AG08396 (cell line): ENCODE data around the gene CAV3.
A peak's percentile ranks its signal among the peaks of the same experiment; 100 is the strongest.

ENCODE experiments used
- DNase-seq: peaks from one replicate; pipeline ENCODE4 v3.0.0; 2012; ENCODE audit warnings: low spot score, mixed read lengths

CAV3 gene

DNA sequence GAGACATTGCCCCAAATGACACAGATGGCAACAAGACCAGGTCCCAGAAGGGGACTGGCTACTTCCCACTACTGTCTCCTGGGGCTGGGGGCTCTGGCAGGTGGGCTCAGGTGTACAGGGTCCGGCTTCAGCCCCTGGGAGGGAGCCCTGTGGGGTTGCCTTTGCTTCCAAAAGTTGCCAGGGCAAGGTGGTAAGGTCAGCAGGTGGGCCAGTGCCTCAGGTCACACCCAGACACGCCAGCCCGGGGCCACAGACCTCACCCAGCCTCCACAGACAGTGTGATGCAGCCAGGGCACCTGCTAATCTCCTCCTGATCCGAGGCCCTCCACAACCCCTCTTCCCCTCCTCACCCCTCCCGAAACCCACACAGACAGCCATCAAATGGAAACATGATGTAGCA, 28.3 kb downstream of the CAV3 start:
- DNase-seq, result no peak

DNA sequence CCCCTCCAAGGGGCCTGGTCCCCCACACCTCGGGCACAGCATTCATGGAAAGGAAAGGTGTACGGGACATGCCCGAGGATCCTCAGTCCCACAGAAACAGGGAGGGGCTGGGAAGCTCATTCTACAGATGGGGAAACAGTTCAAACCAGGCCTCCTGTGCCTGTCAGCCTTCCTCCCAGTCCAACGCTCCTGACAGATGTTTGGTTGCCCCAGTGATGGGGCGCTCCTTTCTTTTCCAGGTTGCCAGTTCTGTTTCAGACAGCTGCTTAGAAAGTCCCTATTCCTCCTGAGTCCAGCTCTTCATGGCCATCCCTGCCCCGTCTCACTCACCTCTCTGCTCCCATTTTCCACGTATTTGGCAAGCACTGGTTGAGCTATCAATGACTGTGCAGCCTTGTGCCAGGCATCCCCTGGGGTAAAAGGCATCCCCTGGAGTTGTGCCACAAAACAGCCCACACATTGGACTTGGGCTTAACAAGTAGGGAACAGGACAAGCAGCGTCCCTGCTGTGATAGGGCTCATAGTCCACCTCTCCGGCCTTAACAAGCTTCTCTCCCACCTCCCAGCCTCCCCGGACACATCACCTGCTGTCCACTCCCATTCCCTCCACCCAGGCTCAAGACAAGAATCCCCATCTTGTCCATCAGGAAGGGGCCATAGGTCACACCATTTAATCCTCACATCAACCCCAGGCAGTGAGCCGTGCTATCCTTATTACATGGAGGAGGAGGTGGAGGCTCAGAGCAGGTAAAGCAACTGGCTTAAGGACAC, 29.2 kb downstream of the CAV3 start:
- DNase-seq, result no peak

DNA sequence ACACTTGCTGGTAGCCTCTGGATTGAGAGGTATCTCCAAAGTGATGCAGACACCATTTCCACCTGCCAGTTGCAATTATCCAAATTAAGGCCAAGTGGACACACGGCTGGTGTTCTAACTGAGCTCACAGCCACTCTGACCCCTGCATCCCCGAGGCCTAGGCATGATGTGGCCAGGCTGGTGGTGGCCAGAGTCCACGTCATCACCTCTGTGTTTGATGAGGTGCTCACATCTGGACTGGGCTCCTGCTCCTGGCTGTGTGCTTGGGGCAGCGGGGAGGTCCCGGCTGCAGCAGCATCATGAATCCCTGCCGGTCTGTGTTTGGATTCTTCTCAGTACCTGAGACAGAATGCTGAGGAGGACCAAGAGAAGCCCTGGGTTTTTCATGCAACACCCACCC, 30.9 kb downstream of the CAV3 start:
- DNase-seq, result no peak

DNA sequence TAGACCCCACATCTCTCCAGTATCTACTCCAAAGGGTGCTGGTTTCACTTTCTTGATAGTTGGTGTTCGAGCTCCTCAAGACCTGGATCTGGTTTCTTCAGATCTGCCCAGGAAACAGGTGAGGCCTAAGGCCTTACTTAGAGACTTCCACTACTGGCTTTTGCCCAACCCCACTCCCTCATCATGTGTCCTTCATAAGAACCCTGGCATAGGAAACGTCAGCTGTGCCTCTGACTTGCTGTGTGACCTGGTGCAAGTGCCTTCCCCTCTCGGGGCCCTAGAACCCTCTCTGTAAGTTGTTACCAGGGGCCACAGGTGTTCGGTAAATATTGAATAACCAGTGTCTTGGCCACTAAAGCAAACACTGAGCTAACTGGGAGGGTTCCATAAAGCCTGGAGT, 31.9 kb downstream of the CAV3 start:
- DNase-seq, result peak; percentile 1

DNA sequence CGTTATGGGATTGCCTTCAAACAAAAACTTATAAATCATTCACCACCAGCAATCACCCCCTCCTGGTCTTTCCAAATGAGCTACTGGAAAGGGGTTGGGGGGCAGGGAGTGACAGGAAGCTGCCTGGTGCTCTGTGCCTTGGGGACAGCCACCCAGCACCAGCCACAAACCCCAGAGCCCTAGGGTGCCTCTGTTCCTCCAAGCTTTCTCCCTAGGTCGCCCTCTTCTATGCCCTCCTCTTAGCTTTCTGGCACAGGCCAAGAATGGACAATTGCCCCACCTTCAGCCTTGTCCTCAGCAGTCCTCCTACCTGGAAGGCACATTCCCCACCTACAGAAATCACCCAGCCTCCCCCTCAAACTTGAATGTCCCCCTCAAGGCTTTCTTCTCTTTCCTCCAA, 32.5 kb downstream of the CAV3 start:
- peak; percentile 1 for DNase-seq

DNA sequence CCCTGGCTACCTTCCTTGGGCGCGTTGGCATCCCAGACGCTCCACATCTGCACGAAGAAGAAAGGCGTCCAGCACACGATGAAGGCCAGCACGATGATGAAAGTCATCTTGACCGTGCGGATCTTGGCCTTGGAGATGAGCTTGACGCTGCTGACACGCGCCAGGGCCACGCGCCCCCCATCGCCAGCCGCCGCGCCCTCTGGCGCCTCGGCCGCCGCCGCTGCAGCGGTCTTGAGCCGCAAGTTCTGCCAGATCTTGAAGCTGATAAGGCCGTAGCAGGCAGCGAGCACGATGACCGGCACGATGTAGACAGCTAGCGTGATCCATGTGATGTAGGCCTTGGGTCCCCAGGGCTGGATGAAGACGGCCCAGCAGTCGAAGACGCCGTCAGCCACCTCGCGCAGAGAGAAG, 33.7 kb downstream of the CAV3 start:
- no peak for DNase-seq

DNA sequence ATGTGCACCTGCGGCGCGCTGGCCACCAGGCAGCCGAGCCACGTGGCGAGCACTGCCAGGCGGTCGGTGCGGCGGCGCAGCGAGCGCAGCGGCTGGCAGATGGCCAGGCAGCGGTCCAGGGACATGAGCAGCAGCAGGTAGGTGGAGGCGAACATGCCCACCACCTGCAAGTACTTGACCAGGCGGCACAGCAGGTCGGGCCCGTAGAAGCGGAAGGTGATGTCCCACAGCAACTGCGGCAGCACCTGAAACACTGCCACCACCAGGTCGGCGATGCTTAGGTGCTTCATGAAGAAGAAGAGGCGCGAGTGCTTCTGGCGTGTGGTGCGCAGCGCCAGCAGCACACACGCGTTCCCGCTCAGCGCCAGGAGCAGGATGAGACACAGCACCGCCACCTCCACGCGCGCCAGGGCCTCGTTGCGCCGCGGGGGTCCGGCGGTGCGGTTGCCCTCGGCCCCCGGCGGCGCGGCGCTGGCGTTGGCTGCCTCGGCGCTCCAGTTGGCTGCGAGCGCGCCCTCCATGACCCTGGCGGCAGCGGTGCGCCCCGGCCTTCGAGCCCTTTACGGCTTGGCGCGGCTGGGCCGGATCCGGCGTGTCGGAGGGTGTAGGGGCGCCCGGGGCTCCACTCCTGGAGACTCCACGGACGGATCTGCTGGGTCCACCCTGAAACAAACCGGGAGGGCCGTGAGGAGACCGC, 34.2 kb downstream of the CAV3 start:
- peak; percentile 60 for DNase-seq

DNA sequence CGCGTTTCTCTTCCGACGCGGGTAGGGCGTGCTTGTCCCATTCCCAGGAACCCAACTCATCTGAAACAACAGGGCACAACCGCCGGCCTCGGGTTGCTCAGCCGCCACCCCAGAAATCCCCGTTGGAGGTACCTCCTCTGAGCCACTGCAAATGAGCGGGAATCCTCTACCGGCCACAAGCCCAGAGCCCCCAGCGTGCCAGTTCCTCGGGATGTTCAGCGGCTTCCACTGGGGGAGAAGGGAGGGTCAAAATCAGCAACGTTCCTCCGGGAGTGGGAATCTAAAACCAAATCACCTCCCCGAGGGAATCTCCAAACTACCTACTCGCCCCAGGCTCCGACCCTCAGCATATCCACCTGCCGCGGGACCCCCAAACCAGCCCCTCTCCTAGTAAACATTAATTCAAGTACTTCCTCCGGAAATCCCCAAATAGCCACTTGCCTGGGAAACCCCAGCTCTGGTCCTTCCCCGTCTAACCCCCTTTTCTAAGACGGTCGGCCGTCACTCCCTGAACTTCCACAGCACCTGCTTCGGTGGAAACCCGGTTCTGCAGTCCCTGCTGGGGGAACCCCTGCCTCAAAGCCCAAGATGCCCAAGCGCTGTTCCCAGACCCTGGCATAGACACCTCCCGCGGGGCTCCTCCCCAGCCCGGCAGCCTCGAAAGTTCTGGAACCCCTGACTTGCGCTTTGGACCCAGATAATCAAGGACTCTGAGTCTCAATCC, 34.9 kb downstream of the CAV3 start:
- DNase-seq, result peak; percentile 39

DNA sequence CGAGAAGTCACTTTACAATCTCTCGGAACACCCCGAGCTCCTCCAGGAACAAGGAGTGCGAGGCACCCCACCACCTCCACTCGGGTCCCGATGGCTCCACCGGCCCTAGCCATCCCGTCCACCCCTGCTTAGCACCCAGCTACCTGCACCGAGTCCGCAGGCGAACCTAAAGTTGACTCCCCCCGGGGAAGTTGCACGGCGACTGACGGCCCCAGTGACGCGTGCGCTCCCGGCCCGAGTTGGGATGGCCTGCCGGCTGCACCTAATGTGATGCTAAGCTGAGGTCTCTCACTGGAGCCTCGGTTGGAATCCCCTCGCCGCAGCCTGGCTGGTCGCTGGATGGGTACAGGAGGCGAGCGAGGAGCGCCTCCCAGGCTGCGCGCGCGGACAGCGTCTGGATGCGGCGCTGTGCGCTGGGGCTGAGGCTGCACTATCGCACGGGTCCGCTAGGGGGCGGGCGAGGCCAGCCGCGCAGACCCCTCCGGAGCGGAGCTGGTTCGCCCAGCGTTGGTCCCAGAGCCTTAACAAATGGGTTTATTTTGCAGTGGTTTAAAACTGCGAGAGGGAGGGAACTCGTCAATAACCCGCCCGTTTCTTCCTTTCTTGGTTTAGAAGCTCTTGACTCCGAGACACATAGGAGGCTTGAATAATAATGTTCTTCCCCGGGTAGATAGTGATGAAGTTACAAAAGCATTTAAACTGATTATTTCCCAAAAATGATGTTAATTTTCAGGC, 35.7 kb downstream of the CAV3 start, which contains the start of gene OXTR:
TSS of gene OXTR (minus strand) at position 526 of the 735 bp plus-strand sequence. CDS start 1,426 bp downstream, outside the sequence.
- DNase-seq, result peak; percentile 95

DNA sequence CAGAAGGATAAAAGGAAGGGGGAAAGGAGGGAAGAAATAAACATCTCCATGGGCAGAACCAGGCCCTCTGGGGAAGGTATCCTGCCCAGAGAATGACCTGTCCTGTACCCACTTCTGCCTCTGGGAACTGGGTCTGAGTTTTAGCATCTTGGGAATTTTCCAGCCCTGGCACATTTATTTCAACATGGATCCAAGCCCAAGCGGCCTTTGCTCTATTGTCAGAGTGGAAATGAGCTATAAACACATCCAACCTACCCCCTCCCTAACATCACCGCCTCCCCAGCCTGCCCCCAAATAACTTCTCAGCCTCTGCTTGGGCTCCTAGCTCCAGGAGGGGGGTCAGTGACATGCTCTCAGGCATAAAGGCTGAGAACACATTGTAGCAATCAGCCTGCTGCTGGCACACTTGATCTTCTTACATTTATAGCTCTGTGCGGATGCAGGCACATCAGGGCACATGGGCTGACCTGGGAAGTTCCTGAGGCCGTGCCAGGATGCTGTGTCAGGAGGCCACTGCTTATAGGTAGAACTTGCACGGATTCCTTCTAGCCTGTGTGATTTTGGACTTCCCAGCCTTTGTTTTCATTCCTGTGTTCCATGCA, 40.4 kb downstream of the CAV3 start:
- peak; percentile 1 for DNase-seq

DNA sequence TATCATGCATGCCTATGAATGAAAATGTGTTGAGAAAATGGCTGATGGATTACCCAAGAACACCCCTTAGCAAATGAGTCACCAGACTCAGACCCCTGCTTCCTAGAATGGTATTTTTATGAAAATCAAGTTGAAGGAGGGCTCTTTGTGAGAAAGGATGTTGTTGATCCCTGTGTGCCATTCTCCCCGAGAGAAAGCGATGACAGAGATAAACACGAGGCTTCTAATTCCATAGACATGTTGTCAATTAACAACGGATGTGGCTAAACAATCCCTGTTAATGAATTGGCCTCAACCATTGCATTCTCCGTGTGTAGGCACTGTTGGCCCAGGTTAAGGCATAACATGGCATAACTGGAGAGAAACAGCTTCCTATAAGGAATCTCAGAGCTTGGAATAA, 41.6 kb downstream of the CAV3 start:
- no peak for DNase-seq

DNA sequence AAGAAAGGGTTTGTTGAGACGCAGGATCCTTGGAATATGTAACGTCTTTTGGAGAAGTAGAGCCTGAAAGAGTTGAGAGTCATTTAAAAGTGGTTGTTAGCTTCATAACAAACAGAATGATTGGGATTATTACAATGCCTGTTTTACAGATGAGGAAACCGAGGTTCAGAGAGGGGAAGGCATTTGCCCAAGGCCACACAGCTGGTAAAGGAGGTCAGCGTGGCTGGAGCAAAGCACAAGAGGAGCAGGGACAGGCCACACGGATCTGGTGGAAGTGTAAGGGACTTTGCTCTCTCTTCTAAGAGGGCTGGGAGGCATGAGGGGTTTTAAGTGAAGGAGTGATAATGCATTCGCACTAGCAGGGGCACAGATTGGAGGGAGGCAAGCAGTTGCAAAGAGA, 42.0 kb downstream of the CAV3 start:
- no peak for DNase-seq

DNA sequence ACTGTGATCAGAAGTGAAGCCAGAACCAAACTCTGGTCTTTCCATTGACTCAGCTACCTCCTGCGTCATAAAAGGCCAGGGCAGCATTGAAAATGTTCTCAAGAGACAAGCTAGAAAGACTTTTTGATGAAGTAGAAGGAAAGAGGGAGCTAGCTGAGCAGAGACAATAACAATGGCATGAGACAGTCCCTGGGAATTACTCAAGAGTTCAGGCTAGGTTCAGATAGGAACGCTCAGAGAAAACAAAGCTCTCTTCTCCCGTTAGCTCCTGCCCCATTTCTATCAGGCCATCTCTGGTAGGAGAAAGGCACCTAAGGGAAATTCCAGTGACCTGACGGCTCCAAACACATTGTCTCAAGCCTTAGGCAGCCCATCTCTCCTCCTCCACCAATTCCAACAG, 42.8 kb downstream of the CAV3 start:
- peak; percentile 33 for DNase-seq

DNA sequence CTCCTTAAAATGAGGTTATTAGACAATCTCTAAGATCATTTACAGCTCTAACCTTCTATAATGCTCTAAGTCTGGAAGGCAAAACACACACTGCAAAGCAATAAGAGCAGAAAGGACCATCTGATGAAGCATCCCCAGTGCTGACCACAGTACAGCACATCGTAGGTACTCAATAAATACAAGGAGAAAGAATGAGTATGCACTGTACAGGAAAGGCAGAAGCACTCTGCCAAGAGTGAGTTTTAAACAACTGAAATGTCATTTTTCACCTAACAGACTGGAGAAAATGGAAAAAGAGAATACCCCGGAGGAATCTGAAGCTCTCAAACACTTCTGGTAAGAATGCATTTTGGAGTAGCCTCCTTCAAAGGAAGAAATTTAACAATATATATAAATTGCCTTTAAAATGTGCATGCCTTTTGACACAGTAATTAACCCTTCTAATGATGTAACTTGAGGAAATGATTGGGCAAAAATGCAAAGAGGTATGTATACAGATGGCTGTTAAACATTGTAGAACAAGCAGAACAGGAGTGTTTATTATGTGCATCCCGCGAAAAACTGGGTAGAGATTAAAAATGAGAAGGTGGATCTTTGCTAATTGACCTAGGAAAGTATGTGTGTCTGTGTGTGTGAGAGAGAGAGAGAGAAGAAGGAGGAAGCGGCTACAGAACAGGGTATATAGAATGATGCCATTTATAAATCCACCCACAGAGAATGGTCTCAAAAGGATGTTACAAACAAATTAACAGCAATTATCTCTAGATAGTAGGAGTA, 43.8 kb downstream of the CAV3 start:
- DNase-seq, result peak; percentile 2

DNA sequence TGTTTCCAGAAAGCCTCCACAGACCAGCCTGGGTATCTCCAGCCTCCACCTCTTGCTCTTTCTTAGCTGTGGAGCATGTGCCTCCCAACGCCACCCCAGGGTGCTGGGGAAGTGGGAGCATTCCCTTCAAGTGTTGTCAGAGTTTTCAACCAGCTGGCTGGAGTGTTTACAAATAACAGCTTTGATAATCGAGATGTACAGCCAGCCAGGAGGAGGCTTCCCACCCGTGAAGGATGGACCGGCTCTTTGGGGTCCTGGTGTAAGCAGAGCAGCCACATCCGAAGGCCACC, 44.3 kb downstream of the CAV3 start:
- peak; percentile 10 for DNase-seq

DNA sequence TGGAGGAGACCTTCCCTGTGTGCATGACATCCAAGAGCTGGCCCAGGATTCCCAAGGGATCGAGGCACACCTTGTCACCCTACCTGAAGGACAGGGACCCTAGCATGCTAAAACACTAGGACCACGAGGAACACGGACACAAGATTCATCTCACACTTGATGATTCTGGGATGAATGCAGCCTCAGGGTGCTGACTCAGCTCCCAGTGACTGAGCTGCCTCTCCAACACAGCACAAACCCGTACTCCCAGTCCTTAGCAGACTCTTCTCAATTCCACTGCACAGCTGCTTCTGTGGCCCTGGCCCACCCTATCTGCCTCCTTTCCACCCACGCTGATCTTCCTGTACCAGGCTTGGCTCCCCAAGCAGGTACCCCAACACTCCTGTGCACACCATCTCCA, 44.9 kb downstream of the CAV3 start:
- peak; percentile 2 for DNase-seq

DNA sequence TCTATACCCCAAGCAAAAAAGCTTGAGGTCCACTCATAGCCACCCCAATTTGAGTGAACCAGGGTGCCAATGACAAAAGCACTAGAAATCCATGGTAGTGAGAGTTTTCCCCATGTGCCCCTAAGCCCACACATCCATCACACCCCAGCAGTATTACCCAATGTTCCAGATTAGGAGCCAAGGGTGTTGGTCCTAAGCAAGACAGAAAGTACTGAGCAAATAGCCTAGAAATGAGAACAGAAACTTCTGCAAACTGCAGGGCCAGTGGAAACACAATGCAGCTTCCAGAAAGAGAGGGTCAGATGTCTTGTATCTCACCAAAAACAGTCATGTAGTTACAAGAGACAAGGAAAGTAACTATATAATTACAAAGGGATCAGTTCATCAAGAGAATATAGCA, 46.7 kb downstream of the CAV3 start:
- DNase-seq, result no peak

DNA sequence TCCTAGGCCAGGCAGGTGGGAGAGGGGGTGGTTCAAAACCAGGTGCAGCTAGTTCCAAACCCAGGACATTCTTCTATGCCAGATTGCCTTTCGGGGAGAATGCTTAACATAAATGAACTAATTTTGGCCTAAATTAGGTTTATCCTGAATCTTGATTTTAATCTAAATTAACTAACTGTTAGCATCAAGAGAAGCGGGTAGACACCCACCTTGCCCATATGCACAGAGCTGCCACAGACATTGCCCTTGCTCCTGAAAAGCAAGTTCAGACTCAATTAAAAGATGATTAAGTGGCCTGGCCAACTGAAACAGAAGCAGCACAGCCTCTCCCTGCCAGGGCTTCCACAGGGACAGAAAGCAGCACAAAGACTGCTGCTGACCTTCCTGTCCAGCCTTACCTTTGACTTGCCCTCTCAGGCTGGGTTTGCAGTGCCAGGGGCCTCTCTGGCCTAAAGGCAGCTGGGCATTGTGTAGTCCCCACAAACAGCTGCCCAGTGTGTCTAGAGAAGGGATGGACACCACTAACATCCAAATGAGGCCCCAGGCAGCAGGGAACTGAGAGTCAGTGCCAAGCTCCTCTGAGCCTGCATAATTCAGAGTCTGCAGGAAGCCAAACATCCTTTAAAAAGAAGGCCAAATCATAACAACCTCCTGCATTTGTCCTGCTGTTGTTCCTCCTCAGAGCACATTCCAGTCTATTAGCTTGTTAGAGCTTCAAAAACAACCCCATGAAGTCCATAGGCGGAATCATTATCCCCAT, 51.3 kb downstream of the CAV3 start:
- no peak for DNase-seq

DNA sequence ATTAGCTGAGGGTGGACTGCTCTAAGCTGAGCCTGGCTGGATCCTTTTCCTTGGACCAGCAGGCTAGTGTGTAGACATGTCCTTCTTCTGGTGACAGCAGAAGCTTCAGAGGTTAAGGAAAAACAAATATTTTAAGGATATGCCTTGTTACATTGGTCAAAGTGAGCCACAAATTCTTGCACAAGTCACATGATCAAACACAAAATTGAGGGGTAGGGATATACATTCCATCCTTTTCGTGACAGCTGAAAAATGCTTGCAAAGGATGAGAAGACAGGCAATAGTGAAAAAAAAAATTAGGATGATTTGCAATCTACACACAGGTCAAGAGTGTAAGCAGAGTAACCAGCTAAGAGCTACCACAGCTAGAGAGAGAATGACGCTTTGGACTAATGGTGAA, 56.9 kb downstream of the CAV3 start:
- no peak for DNase-seq

DNA sequence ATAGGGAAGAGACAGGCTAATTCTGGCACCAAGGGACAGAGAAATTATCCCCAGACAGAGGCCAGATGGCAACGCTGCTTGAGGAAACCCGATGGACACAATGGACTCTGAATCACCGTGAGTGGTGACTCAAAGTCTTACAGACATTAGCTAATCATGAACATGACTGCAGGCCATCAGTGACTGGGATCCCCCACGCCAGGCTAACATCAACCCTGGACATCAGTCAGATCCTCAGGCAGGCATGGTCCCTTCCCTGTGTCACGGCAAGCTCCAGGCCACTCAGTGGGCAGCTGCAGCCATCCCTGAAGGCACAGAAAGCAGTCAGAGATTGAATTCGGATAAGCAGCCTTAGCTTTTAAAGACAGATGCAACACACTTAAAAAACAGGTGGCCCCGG, 59.6 kb downstream of the CAV3 start:
- DNase-seq, result peak; percentile 40

DNA sequence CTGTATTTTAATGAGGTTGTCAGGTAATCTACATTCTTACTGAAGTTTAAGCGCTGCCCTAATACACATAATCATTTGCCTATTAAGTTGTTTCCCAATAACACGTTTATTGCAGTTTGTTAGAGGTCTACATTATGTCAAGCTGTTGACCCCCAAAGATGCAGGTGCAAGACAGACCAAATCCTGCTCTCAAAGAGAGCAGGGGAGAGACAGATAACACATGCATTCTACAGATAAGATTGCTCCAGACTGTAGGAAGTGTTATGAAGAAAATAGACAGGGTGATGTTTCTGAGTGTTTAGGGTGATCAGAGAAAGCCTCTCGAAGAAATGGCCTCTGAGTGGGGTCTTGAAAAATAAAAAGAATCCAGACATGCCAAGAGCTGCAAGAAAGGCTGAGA, 60.6 kb downstream of the CAV3 start:
- no peak for DNase-seq
